Cardiac muscle cell (in vitro differentiated cells and primary cell): ENCODE data around the gene SH3BP5. TPM values are rescaled to one million over a fixed set of nuclear protein-coding genes. Genes with fewer than 3 reads are reported as not detected.

ENCODE experiments used
- DNase-seq, 2 donors: peaks; one replicate each; pipeline versions ENCODE4 v3.0.0 to v3.0.0-alpha.2; 2010 to 2017; ENCODE audit warnings: low read depth in 1 of 2, low spot score in 1 of 2
- H3K27ac ChIP-seq: fragments of 200-600 bp; sonication (generic); 2 replicates; pipeline ENCODE4 v1.5.1; 2016
- H3K27me3 ChIP-seq: fragments of 200-600 bp; sonication (generic); 2 replicates; pipeline ENCODE4 v1.6.0; 2016; ENCODE audit warnings: control low read depth
- H3K36me3 ChIP-seq: fragments of 200-600 bp; sonication (generic); 2 replicates; pipeline ENCODE4 v1.5.1; 2016; ENCODE audit warnings: control low read depth
- H3K4me1 ChIP-seq: fragments of 200-600 bp; sonication (generic); 2 replicates; pipeline ENCODE4 v1.8.1; 2017; ENCODE audit warnings: low read depth, mild to moderate bottlenecking, mixed run types
- H3K4me3 ChIP-seq: fragments of 200-600 bp; sonication (generic); 2 replicates; pipeline ENCODE4 v1.5.1; 2016; ENCODE audit warnings: mild to moderate bottlenecking
- H3K9me3 ChIP-seq: fragments of 200-600 bp; sonication (generic); 2 replicates; pipeline ENCODE4 v1.5.1; 2017; ENCODE audit warnings: low read depth, mild to moderate bottlenecking, control low read depth
- polyA plus RNA-seq: library from polyadenylated mRNA; unstranded; fragments of >200 nt; fragmentation: Nextera tagmentation; extraction: Ambion mirVana; gene quantifications from 2 replicates; pipeline ENCODE4 v1.2.1, GENCODE V29; 2016
- total RNA-seq: library from RNA; depleted of rRNA; stranded (reverse); fragments of >200 nt; gene quantifications from 2 replicates; pipeline ENCODE4 v1.2.3, GENCODE V29; 2016
- TF ChIP-seq, protein P1 (sequence below): IDR thresholded peaks from 2 replicates; pipeline ENCODE4 v1.5.1; 2012; ENCODE audit warnings: low read depth, mild to moderate bottlenecking, low read length

SH3BP5 gene
- total and polyA plus RNA-seq, 2 experiments from 2014 or later = 10.6 to 18.5 TPM

GRCh38 chr3:15301761-15302160 lies 30.6 kb downstream of the SH3BP5 start:
- DNase-seq = no peak

DNA sequence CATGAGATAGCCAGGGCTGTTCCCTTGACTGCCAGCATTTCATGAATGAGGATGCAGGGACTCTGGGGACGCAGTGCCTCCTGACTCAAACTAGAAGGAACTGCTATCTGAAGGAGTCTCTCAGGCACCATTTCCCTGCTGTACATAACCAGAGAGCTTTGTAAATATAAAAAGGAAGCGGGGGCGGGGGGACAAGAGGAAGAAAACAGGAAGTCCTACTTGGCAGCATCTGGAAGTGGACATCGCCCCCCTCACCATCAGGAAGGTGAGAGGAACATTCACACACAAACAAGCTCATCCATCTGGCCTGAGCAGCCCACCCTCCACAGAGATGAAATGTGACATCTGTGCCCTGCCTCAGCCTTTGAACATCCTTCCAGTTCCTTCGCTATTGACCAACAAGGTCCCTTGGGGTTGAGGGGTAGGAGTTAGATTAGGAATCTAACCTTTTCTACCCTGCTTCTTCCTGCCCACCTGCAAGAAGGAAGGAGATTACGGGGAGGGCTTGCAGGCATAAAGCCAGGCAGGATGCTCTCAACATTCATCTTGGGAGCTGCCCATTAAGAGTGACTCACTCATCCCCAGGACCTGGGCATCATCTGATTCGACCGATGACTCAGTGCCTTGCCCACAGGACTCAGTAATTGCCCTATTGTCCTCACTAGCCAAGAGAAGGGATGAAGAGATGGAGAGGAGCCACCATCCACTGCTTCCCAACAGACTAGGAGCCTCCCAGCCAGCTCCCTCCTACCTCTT lies 31.9 kb downstream of the SH3BP5 start:
- TF ChIP-seq, protein P1, sequence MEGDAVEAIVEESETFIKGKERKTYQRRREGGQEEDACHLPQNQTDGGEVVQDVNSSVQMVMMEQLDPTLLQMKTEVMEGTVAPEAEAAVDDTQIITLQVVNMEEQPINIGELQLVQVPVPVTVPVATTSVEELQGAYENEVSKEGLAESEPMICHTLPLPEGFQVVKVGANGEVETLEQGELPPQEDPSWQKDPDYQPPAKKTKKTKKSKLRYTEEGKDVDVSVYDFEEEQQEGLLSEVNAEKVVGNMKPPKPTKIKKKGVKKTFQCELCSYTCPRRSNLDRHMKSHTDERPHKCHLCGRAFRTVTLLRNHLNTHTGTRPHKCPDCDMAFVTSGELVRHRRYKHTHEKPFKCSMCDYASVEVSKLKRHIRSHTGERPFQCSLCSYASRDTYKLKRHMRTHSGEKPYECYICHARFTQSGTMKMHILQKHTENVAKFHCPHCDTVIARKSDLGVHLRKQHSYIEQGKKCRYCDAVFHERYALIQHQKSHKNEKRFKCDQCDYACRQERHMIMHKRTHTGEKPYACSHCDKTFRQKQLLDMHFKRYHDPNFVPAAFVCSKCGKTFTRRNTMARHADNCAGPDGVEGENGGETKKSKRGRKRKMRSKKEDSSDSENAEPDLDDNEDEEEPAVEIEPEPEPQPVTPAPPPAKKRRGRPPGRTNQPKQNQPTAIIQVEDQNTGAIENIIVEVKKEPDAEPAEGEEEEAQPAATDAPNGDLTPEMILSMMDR = no peak
- H3K27me3 ChIP-seq = no peaks in the 10 kb centered on the region
- no peaks in the 10 kb centered on the region for H3K9me3 ChIP-seq
- H3K4me1 ChIP-seq = peaks cover 33% of the 10 kb centered on the region
- no peak overlapping the region for H3K27ac ChIP-seq
- DNase-seq = peak in 1 of 2 donors; percentile 60
- H3K4me3 ChIP-seq = no peak overlapping the region
- H3K36me3 ChIP-seq = no peaks in the 10 kb centered on the region

More at GRCh38 chr3:15301761-15302160, 30.6 kb downstream of the SH3BP5 start:
- Histone ChIP-seq H3K27me3 (no peaks in the 10 kb centered on the region), H3K36me3 (no peaks in the 10 kb centered on the region), H3K27ac (no peak overlapping the region), H3K4me3 (no peak overlapping the region), H3K4me1 (peaks cover 37% of the 10 kb centered on the region), H3K9me3 (no peaks in the 10 kb centered on the region)
- TF ChIP-seq, protein P1 = no peak

- TF ChIP-seq, protein P1 = no peak
- Histone ChIP-seq H3K27ac (no peak overlapping the region), H3K4me3 (no peak overlapping the region), H3K4me1 (peaks cover 18% of the 10 kb centered on the region), H3K36me3 (no peaks in the 10 kb centered on the region), H3K27me3 (no peaks in the 10 kb centered on the region), H3K9me3 (no peaks in the 10 kb centered on the region)
- DNase-seq = no peak
Observed at GRCh38 chr3:15299036-15299435, 33.4 kb downstream of the SH3BP5 start.

DNA sequence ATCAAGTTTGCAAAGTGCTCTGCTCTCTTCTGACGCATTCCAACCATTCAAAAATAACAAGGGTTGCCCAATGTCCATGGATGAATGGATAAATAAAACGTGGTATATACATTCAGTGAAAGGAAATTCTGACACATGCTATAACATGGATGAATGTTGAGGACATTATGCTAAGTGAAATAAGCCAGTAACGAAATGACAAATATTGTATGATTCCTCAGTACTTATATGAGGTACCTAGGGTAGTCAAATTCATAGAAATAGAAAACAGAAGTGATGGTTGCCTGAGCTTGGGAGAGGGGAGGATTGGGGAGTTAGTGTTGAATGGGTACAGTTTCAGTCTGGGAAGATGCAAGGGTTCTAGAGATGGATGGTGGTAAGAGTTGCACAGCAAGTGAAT lies 33.9 kb downstream of the SH3BP5 start:
- no peak for DNase-seq
- Histone ChIP-seq H3K27ac (no peak overlapping the region), H3K9me3 (no peaks in the 10 kb centered on the region), H3K27me3 (no peaks in the 10 kb centered on the region), H3K4me3 (no peak overlapping the region), H3K4me1 (peaks cover 13% of the 10 kb centered on the region), H3K36me3 (no peaks in the 10 kb centered on the region)
- TF ChIP-seq, protein P1 = no peak

DNA sequence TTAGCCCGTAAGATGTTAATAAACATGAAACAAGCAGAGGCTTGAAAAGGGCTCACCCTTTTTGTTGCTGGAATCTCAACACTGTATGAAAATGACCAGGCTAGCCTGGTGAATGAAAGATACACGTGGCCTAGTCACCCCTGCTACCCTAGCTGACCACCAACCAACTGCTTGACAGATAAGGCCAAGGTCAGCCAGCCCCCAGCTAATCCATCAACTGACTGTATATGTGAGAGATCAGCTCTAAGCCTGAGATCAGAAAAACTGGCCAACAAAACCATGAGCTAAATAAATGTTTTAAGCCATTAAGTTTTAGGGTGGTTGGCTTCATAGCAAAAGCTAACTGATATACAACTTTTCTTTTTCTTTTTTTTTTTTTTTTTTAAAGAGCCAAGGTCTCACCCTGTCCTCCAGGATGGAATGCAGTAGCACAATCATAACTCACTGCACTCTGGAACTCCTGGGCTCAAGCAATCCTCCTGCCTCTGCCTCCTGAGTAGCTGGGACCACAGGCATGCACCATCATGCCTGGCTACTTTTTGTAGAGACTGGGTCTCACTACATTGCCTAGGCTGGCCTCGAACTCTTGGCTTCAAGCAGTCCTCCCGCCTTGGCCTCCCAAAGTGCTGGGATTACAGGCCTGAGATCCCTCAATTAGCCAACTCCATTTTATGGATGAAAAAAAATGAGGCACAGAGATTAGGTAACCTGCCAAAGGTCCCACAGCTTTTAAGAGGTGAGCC lies 34.6 kb downstream of the SH3BP5 start:
- TF ChIP-seq, protein P1 = no peak
- H3K27me3 ChIP-seq = no peaks in the 10 kb centered on the region
- H3K36me3 ChIP-seq = no peaks in the 10 kb centered on the region
- H3K27ac ChIP-seq = no peak overlapping the region
- peak in 1 of 2 donors; percentile 35 for DNase-seq
- H3K9me3 ChIP-seq = no peaks in the 10 kb centered on the region
- H3K4me1 ChIP-seq = peaks cover 10% of the 10 kb centered on the region
- no peak overlapping the region for H3K4me3 ChIP-seq
